ENCODE measurements around the gene XRCC4. TPM values are rescaled to one million over a fixed set of nuclear protein-coding genes. Genes with fewer than 3 reads are reported as not detected.

XRCC4 gene
- total RNA-seq, 1 experiment from 2014 or later = 10.8 TPM

DNA sequence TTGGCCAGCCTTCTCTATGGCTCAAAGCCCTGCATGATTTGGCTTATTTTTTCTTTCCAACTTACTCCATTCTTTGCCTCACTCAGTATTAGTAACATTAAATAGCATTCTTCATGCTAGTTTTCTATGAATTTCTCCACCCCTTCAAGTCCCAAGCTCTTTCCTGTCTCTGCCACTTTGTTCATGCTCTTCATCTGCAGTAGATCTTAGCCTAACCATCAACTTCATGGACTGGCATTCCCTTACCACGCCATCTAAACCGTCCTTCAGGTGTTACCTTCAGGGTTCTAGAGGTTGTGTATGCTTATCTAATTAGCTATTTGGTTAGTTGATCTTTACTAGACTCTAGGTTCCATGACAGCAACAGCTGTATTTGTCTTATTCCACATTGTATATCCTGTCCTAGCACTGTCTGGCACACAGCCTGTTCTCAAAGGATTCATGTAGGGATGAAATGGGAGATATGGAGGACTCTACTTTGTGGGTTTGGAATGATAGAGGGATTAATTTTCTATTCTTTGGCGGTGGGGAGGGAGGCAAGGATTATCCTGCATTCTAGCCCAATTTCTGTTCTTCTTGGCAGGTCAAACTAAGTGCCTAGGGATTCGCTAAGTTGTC, 26.5 kb upstream of the XRCC4 start:
- no peak overlapping the region for H2AFZ ChIP-seq (ENCODE audit: low read length)
- DNase-seq = no peak
- no peak overlapping the region for H3K9ac ChIP-seq (ENCODE audit: extremely low read depth, insufficient read length, low read length)
- no peak overlapping the region for H2BK15ac ChIP-seq (ENCODE audit: low read depth, low read length)
- H2BK12ac ChIP-seq (ENCODE audit: insufficient read length, low read depth, low read length) = no peak overlapping the region
- H3K9me3 Mint-ChIP-seq = no peaks in the 10 kb centered on the region
- H3K79me2 ChIP-seq (ENCODE audit: insufficient read depth, low read length) = no peaks in the 10 kb centered on the region
- no peaks in the 10 kb centered on the region for H3K79me1 ChIP-seq (ENCODE audit: insufficient read depth, low read depth, low read length, poor library complexity, severe bottlenecking)
- H3T11ph ChIP-seq (ENCODE audit: low read length) = no peak overlapping the region
- no peaks in the 10 kb centered on the region for H4K20me1 ChIP-seq (ENCODE audit: control insufficient read depth, insufficient read depth, insufficient read length)
- H2BK120ac ChIP-seq (ENCODE audit: low read depth, low read length, poor library complexity, severe bottlenecking) = no peak overlapping the region
- no peak overlapping the region for H4K8ac ChIP-seq (replicated peaks; ENCODE audit: insufficient read length, low read depth, low read length)
- H3K23me2 ChIP-seq (ENCODE audit: insufficient read length, low read depth, low read length, poor library complexity, severe bottlenecking) = no peaks in the 10 kb centered on the region
- no peak overlapping the region for H3K14ac ChIP-seq (ENCODE audit: insufficient read depth, low read length)
- peak overlapping the region in 1 of 3 experiments; percentile 22; a peak in 3 of 7 replicates for H3K27ac Mint-ChIP-seq
- H4K91ac ChIP-seq (ENCODE audit: insufficient read length, low read depth, low read length) = no peak overlapping the region
- H3K4me2 ChIP-seq (ENCODE audit: insufficient read depth, insufficient read length, low read length) = no peak overlapping the region
- H2AK5ac ChIP-seq (ENCODE audit: insufficient read length, low read length) = no peak overlapping the region
- no peak overlapping the region for H3K18ac ChIP-seq (ENCODE audit: insufficient read length, low read depth, low read length)
- WGBS (ENCODE audit: extremely low coverage, insufficient read length, low lambda C conversion rate) = no CpG with 5 or more reads among the region's 4 CpGs
- H3K27ac ChIP-seq (ENCODE audit: insufficient read length, low read depth, low read length) = no peak overlapping the region
- H3K9me3 ChIP-seq (ENCODE audit: control insufficient read depth, low read depth, low read length) = no peaks in the 10 kb centered on the region
- H3K36me3 Mint-ChIP-seq (ENCODE audit: insufficient read depth in 1 of 3, low read depth in 3 of 3) = peaks cover 12 to 27% (median 24%) of the 10 kb centered on the region in 3 experiments; a peak in 6 of 7 replicates
- H2BK20ac ChIP-seq (ENCODE audit: low read depth, low read length, poor library complexity, severe bottlenecking) = no peak overlapping the region
- H4K5ac ChIP-seq (ENCODE audit: insufficient read length, low read depth, low read length) = no peak overlapping the region
- TF ChIP-seq, protein P1, sequence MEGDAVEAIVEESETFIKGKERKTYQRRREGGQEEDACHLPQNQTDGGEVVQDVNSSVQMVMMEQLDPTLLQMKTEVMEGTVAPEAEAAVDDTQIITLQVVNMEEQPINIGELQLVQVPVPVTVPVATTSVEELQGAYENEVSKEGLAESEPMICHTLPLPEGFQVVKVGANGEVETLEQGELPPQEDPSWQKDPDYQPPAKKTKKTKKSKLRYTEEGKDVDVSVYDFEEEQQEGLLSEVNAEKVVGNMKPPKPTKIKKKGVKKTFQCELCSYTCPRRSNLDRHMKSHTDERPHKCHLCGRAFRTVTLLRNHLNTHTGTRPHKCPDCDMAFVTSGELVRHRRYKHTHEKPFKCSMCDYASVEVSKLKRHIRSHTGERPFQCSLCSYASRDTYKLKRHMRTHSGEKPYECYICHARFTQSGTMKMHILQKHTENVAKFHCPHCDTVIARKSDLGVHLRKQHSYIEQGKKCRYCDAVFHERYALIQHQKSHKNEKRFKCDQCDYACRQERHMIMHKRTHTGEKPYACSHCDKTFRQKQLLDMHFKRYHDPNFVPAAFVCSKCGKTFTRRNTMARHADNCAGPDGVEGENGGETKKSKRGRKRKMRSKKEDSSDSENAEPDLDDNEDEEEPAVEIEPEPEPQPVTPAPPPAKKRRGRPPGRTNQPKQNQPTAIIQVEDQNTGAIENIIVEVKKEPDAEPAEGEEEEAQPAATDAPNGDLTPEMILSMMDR (conservative IDR thresholded peaks at IDR 0.05) = no peak
- no peaks in the 10 kb centered on the region for H3K27me3 Mint-ChIP-seq (ENCODE audit: low read depth)
- H2BK5ac ChIP-seq (ENCODE audit: insufficient read length, low read length) = no peak overlapping the region
- H3K4ac ChIP-seq (ENCODE audit: low read depth, low read length) = no peak overlapping the region
- no peak overlapping the region for H3K56ac ChIP-seq (ENCODE audit: insufficient read length, low read depth, low read length)
- H3K27me3 ChIP-seq (ENCODE audit: insufficient read depth, low read length) = no peaks in the 10 kb centered on the region
- no peaks in the 10 kb centered on the region for H3K4me1 Mint-ChIP-seq
- no peak overlapping the region for H3K4me3 Mint-ChIP-seq
- no peak overlapping the region for H3K23ac ChIP-seq (ENCODE audit: insufficient read length, low read depth, low read length)
- H3K4me1 ChIP-seq (ENCODE audit: insufficient read depth, low read length) = no peaks in the 10 kb centered on the region
